Neural progenitor cell (in vitro differentiated cells): ENCODE data around the gene MEF2B. TPM values are rescaled to one million over a fixed set of nuclear protein-coding genes. Genes with fewer than 3 reads are reported as not detected.

Experiments used
- DNase-seq: peaks from one replicate; pipeline ENCODE4 v3.0.0-alpha.2; 2016; ENCODE audit warnings: low spot score
- H2AFZ ChIP-seq: fragments of 200-600 bp; sonication (generic); replicated peaks from 2 replicates; pipeline ENCODE4 v1.6.1; 2016; ENCODE audit warnings: antibody characterized with exemption
- H3F3A ChIP-seq: fragments of 200-600 bp; sonication (generic); 2 replicates; pipeline ENCODE4 v1.6.1; 2016; ENCODE audit warnings: antibody characterized with exemption, low read depth
- H3K27ac ChIP-seq: fragments of 200-600 bp; sonication (generic); 2 replicates; pipeline ENCODE4 v1.5.1; 2016; ENCODE audit warnings: mild to moderate bottlenecking
- H3K27me3 ChIP-seq: fragments of 200-600 bp; sonication (generic); 2 replicates; pipeline ENCODE4 v1.6.1; 2016; ENCODE audit warnings: mild to moderate bottlenecking, moderate library complexity
- H3K36me3 ChIP-seq: fragments of 200-600 bp; sonication (generic); 2 replicates; pipeline ENCODE4 v1.5.1; 2016
- H3K4me1 ChIP-seq: fragments of 200-600 bp; sonication (generic); 2 replicates; pipeline ENCODE4 v1.6.1; 2016; ENCODE audit warnings: mixed run types
- H3K4me2 ChIP-seq: fragments of 200-600 bp; sonication (generic); 2 replicates; pipeline ENCODE4 v1.6.1; 2016
- H3K4me3 ChIP-seq: fragments of 200-600 bp; sonication (generic); 2 replicates; pipeline ENCODE4 v1.5.1; 2016
- H3K79me2 ChIP-seq: fragments of 200-600 bp; sonication (generic); 2 replicates; pipeline ENCODE4 v1.6.1; 2016; ENCODE audit warnings: low read depth
- H3K9ac ChIP-seq: fragments of 200-600 bp; sonication (generic); 2 replicates; pipeline ENCODE4 v1.6.1; 2016
- H3K9me3 ChIP-seq: fragments of 200-600 bp; sonication (generic); 2 replicates; pipeline ENCODE4 v1.5.1; 2016; ENCODE audit warnings: low read depth
- H4K20me1 ChIP-seq: fragments of 200-600 bp; sonication (generic); 2 replicates; pipeline ENCODE4 v1.6.1; 2016; ENCODE audit warnings: low read depth
- H3K27ac Mint-ChIP-seq: 3 replicates; pipeline ENCODE4 v1.8.0; 2021; ENCODE audit warnings: mixed read lengths
- H3K27me3 Mint-ChIP-seq: 2 replicates; pipeline ENCODE4 v1.8.0; 2022; ENCODE audit warnings: low read depth, mild to moderate bottlenecking, inconsistent platforms, moderate library complexity, mixed read lengths; ENCODE audit not compliant: insufficient read depth
- H3K36me3 Mint-ChIP-seq: 3 replicates; pipeline ENCODE4 v1.8.0; 2021; ENCODE audit warnings: mixed read lengths
- H3K4me1 Mint-ChIP-seq: 3 replicates; pipeline ENCODE4 v1.8.0; 2021; ENCODE audit warnings: mixed read lengths
- H3K4me3 Mint-ChIP-seq: 3 replicates; pipeline ENCODE4 v1.8.0; 2021; ENCODE audit warnings: mild to moderate bottlenecking, moderate library complexity, mixed read lengths
- H3K9me3 Mint-ChIP-seq: 3 replicates; pipeline ENCODE4 v1.8.0; 2020; ENCODE audit warnings: mixed read lengths
- EZH2 ChIP-seq: fragments of 200-600 bp; sonication (generic); IDR thresholded peaks from 2 replicates; pipeline ENCODE4 v1.6.1; 2017; ENCODE audit warnings: antibody characterized with exemption, mild to moderate bottlenecking, moderate library complexity
- EZH2phosphoT487 ChIP-seq: fragments of 200-600 bp; sonication (generic); IDR thresholded peaks from 2 replicates; pipeline ENCODE4 v1.6.1; 2017; ENCODE audit warnings: antibody characterized with exemption
- total RNA-seq: library from RNA; depleted of rRNA; stranded (reverse); fragments of >200 nt; gene quantifications from 2 replicates; pipeline ENCODE4 v1.2.3, GENCODE V29; 2015; ENCODE audit warnings: low replicate concordance
- TF ChIP-seq, protein P1 (sequence below): fragments of 200-600 bp; sonication (generic); IDR thresholded peaks from 2 replicates; pipeline ENCODE4 v1.5.1; 2017; ENCODE audit warnings: antibody characterized with exemption, mild to moderate bottlenecking

MEF2B gene
- total RNA-seq, 1 donor from 2014 or later, result not detected

DNA sequence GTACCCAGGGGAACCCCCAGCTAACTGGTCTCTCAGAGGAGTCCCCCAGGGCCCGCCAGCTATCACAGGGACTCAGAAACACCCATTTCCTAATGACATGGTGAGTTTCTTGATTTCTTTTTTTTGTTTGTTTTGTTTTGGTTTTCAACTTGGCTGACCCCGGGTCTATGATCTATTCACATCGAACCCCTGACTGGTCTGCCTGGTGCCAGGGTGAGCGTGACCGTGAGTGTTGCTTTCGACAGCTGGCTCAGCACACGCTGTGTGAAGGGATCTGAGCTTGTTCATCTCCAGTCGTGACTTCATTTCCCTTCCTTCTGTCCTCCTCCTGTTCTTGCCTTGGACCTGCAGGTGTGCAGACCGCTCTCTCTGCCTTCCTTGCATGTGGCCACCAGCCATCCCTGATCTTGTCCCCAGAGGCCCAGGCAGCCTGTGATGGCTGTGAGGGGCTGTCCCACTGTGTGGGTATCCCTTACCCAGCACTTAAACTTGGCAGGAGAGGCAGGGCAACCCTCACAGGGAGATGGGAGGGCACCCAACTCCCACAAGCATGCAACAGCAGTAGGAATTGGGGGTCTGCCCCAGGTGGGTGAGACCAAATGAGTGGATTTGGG, 58.0 kb downstream of the MEF2B start:
- Mint-ChIP-seq H3K36me3 (peaks cover 2% of the 10 kb centered on the region), H3K4me1 (peaks cover 21% of the 10 kb centered on the region), H3K27me3 (peaks cover 9% of the 10 kb centered on the region), H3K4me3 (peak overlapping the region; percentile 57), H3K9me3 (no peaks in the 10 kb centered on the region), H3K27ac (peak overlapping the region; percentile 95)
- no peak overlapping the region for H3K4me2 ChIP-seq
- H3K36me3 ChIP-seq, result no peaks in the 10 kb centered on the region
- H3K4me1 ChIP-seq, result peaks cover 8% of the 10 kb centered on the region
- peaks cover 13% of the 10 kb centered on the region for H3F3A ChIP-seq
- TF ChIP-seq EZH2 (no peak), EZH2phosphoT487 (no peak)
- TF ChIP-seq, protein P1, sequence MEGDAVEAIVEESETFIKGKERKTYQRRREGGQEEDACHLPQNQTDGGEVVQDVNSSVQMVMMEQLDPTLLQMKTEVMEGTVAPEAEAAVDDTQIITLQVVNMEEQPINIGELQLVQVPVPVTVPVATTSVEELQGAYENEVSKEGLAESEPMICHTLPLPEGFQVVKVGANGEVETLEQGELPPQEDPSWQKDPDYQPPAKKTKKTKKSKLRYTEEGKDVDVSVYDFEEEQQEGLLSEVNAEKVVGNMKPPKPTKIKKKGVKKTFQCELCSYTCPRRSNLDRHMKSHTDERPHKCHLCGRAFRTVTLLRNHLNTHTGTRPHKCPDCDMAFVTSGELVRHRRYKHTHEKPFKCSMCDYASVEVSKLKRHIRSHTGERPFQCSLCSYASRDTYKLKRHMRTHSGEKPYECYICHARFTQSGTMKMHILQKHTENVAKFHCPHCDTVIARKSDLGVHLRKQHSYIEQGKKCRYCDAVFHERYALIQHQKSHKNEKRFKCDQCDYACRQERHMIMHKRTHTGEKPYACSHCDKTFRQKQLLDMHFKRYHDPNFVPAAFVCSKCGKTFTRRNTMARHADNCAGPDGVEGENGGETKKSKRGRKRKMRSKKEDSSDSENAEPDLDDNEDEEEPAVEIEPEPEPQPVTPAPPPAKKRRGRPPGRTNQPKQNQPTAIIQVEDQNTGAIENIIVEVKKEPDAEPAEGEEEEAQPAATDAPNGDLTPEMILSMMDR, result no peak
- H3K27me3 ChIP-seq, result peaks cover 12% of the 10 kb centered on the region
- no peaks in the 10 kb centered on the region for H4K20me1 ChIP-seq
- H3K9me3 ChIP-seq, result no peaks in the 10 kb centered on the region
- no peak overlapping the region for H3K27ac ChIP-seq
- no peaks in the 10 kb centered on the region for H3K79me2 ChIP-seq
- DNase-seq, result no peak
- no peak overlapping the region for H3K4me3 ChIP-seq
- H2AFZ ChIP-seq, result no peak overlapping the region
- H3K9ac ChIP-seq, result no peak overlapping the region

DNA sequence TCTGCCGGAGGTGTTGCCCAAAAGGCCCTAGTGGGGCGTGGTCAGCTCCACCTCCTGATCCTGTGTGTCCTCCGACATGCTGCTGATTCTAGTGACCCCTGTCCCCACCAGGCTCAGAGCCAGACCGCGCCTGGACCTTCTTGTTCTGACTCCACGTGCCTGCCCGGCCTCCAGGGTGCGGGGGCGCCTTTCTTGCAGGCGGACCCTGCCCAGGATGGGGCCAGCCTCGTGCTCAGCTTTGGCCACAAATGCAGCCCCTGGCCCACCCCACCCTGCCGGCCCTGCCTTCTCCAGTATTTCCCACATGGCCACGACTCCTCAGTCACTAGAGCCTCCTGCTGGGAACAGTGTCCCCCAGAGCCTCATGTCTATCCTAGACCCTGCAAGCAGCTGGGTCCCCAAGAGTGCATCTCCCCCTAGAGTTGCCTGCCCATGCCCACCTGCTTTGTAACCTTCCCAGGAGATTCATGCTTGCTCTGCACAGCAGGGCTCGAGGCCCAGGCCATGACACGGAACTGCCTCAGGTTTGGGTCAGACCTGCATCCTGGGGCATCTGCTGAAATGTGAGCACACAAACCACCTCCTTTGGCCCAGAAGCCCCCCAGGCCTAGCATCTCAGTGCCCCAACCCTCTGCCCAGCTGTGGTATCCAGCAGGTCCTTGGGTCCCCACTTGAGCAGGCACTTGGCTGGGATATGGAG, 58.8 kb downstream of the MEF2B start:
- peak overlapping the region; percentile 57 for H3K4me2 ChIP-seq
- peaks cover 10% of the 10 kb centered on the region for H3K4me1 ChIP-seq
- H2AFZ ChIP-seq, result no peak overlapping the region
- H3K9ac ChIP-seq, result no peak overlapping the region
- H3K79me2 ChIP-seq, result no peaks in the 10 kb centered on the region
- H3K27ac Mint-ChIP-seq, result no peak overlapping the region
- no peaks in the 10 kb centered on the region for H3K9me3 Mint-ChIP-seq
- no peaks in the 10 kb centered on the region for H3K9me3 ChIP-seq
- no peak overlapping the region for H3K4me3 ChIP-seq
- H3K36me3 Mint-ChIP-seq, result peaks cover 2% of the 10 kb centered on the region
- H3K27me3 Mint-ChIP-seq, result peaks cover 9% of the 10 kb centered on the region
- H3K4me1 Mint-ChIP-seq, result peaks cover 24% of the 10 kb centered on the region
- TF ChIP-seq, protein P1, result no peak
- no peak for TF ChIP-seq EZH2
- TF ChIP-seq EZH2phosphoT487, result no peak
- peaks cover 12% of the 10 kb centered on the region for H3K27me3 ChIP-seq
- no peaks in the 10 kb centered on the region for H4K20me1 ChIP-seq
- peaks cover 13% of the 10 kb centered on the region for H3F3A ChIP-seq
- H3K27ac ChIP-seq, result no peak overlapping the region
- no peak for DNase-seq
- H3K36me3 ChIP-seq, result no peaks in the 10 kb centered on the region
- H3K4me3 Mint-ChIP-seq, result no peak overlapping the region

- Histone ChIP-seq H3K4me2 (peak overlapping the region; percentile 57), H3K4me3 (peak overlapping the region; percentile 17)
- H3K4me1 Mint-ChIP-seq, result peaks cover 30% of the 10 kb centered on the region
Measured at GRCh38 chr19:19110410-19111135, 59.5 kb downstream of the MEF2B start.

More at GRCh38 chr19:19110410-19111135, 59.5 kb downstream of the MEF2B start:
- Histone ChIP-seq H3K27ac (no peak overlapping the region), H3K79me2 (no peaks in the 10 kb centered on the region), H3F3A (peaks cover 13% of the 10 kb centered on the region), H3K36me3 (no peaks in the 10 kb centered on the region), H3K4me1 (peaks cover 17% of the 10 kb centered on the region), H4K20me1 (no peaks in the 10 kb centered on the region), H3K9me3 (no peaks in the 10 kb centered on the region), H3K9ac (no peak overlapping the region), H3K27me3 (peaks cover 12% of the 10 kb centered on the region), H2AFZ (no peak overlapping the region)
- Mint-ChIP-seq H3K36me3 (no peaks in the 10 kb centered on the region), H3K27me3 (peaks cover 7% of the 10 kb centered on the region), H3K27ac (no peak overlapping the region), H3K4me3 (no peak overlapping the region), H3K9me3 (no peaks in the 10 kb centered on the region)
- TF ChIP-seq EZH2 (no peak), EZH2phosphoT487 (no peak)
- TF ChIP-seq, protein P1, result peak; percentile 49
- DNase-seq, result peak; percentile 81
